GM06990 (cell line): ENCODE results near the gene POLR2J.
"Not testable (repeated sequence)": the region's sequence is repeated elsewhere in the genome, so short reads cannot be mapped to it uniquely, and the experiment has no call there.

Experiments used
- DNase-seq: peaks from one replicate; pipeline ENCODE4 v3.0.0-alpha.2; 2011; ENCODE audit not compliant: insufficient read length; ENCODE audit errors: extremely low read depth
- H3K27me3 ChIP-seq: replicated peaks from 2 replicates; pipeline ENCODE4 v1.6.0; 2011; ENCODE audit warnings: low read length; ENCODE audit not compliant: control insufficient read depth, insufficient read depth
- H3K36me3 ChIP-seq: 2 replicates; pipeline ENCODE4 v1.5.1; 2011; ENCODE audit warnings: low read length; ENCODE audit not compliant: control insufficient read depth, insufficient read depth
- H3K4me3 ChIP-seq: replicated peaks from 2 replicates; pipeline ENCODE4 v1.5.1; 2011; ENCODE audit warnings: low read depth, mild to moderate bottlenecking, control low read depth, low read length

The POLR2J gene

GRCh38 chr7:102478314-102479208 lies at the start of gene POLR2J:
POLR2J (minus strand) TSS chr7:102478922; CDS start chr7:102478860, 62 bp downstream.
- H3K4me3 ChIP-seq = peak within 1 kb of the TSS; percentile 49
- DNase-seq = peak; percentile 75
- not testable (repeated sequence) for H3K27me3 ChIP-seq, H3K36me3 ChIP-seq

- not testable (repeated sequence) for H3K36me3 ChIP-seq, H3K4me3 ChIP-seq, H3K27me3 ChIP-seq, DNase-seq
These were observed 49.4 kb upstream of the POLR2J start for GRCh38 chr7:102527822-102528793.

GRCh38 chr7:102527182-102527581 lies 48.5 kb upstream of the POLR2J start:
- not testable (repeated sequence) for DNase-seq, H3K36me3 ChIP-seq, H3K27me3 ChIP-seq, H3K4me3 ChIP-seq

GRCh38 chr7:102524803-102525202 lies 46.1 kb upstream of the POLR2J start:
- not testable (repeated sequence) for H3K27me3 ChIP-seq, H3K36me3 ChIP-seq, DNase-seq, H3K4me3 ChIP-seq

GRCh38 chr7:102520797-102521196 lies 42.1 kb upstream of the POLR2J start:
- H3K36me3 ChIP-seq, H3K27me3 ChIP-seq, DNase-seq, H3K4me3 ChIP-seq: not testable (repeated sequence)

- not testable (repeated sequence) for H3K27me3 ChIP-seq, DNase-seq, H3K36me3 ChIP-seq
- peak within 1 kb of the TSS; percentile 40; the same call in 1 of the 2 replicates for H3K4me3 ChIP-seq
These were observed 38.9 kb upstream of the POLR2J start, which contains the start of gene RASA4B for GRCh38 chr7:102517550-102518147. RASA4B (minus strand) TSS chr7:102517777; CDS start chr7:102517710, 67 bp downstream.

GRCh38 chr7:102516951-102517350 lies 38.2 kb upstream of the POLR2J start:
- DNase-seq, H3K36me3 ChIP-seq, H3K27me3 ChIP-seq, H3K4me3 ChIP-seq: not testable (repeated sequence)

GRCh38 chr7:102515889-102516288 lies 37.2 kb upstream of the POLR2J start:
- H3K36me3 ChIP-seq, H3K27me3 ChIP-seq: not testable (repeated sequence)

GRCh38 chr7:102514881-102515721 lies 36.4 kb upstream of the POLR2J start:
- H3K4me3 ChIP-seq, H3K27me3 ChIP-seq, DNase-seq, H3K36me3 ChIP-seq: not testable (repeated sequence)

More at GRCh38 chr7:102515889-102516288, 37.2 kb upstream of the POLR2J start:
- not testable (repeated sequence) for H3K4me3 ChIP-seq, DNase-seq

GRCh38 chr7:102512642-102513221 lies 34.0 kb upstream of the POLR2J start:
- H3K4me3 ChIP-seq = peak overlapping the region; percentile 59
- H3K27me3 ChIP-seq, H3K36me3 ChIP-seq: not testable (repeated sequence)
- peak; percentile 17 for DNase-seq

- not testable (repeated sequence) for DNase-seq, H3K36me3 ChIP-seq, H3K4me3 ChIP-seq, H3K27me3 ChIP-seq
These were observed 33.3 kb upstream of the POLR2J start for GRCh38 chr7:102511860-102512522.

GRCh38 chr7:102510575-102510974 lies 31.9 kb upstream of the POLR2J start:
- DNase-seq, H3K27me3 ChIP-seq, H3K4me3 ChIP-seq, H3K36me3 ChIP-seq: not testable (repeated sequence)
